Smooth muscle cell (in vitro differentiated cells): ENCODE data around the gene IDH2. TPM values are rescaled to one million over a fixed set of nuclear protein-coding genes. Genes with fewer than 3 reads are reported as not detected.
"Not testable (repeated sequence)": the region's sequence is repeated elsewhere in the genome, so short reads cannot be mapped to it uniquely, and the experiment has no call there.

Source experiments
- DNase-seq: peaks from one replicate; lab custom pipeline; 2025; ENCODE audit not compliant: unreplicated experiment; lab: John Stamatoyannopoulos, UW
- H2AFZ ChIP-seq: fragments of 200-600 bp; sonication (generic); 2 replicates; pipeline ENCODE4 v1.6.0; 2016; ENCODE audit warnings: antibody characterized with exemption, low read depth, mild to moderate bottlenecking
- H3F3A ChIP-seq: fragments of 200-600 bp; sonication (generic); 2 replicates; pipeline ENCODE4 v1.6.0; 2017; ENCODE audit warnings: antibody characterized with exemption, low read depth
- H3K27ac ChIP-seq: fragments of 200-600 bp; sonication (generic); 2 replicates; pipeline ENCODE4 v1.5.1; 2016; ENCODE audit warnings: low read depth, mild to moderate bottlenecking
- H3K27me3 ChIP-seq: fragments of 200-600 bp; sonication (generic); 2 replicates; pipeline ENCODE4 v1.6.1; 2016; ENCODE audit warnings: low read depth, mild to moderate bottlenecking
- H3K36me3 ChIP-seq: fragments of 200-600 bp; sonication (generic); 2 replicates; pipeline ENCODE4 v1.5.1; 2016; ENCODE audit warnings: low read depth
- H3K4me1 ChIP-seq: fragments of 200-600 bp; sonication (generic); 2 replicates; pipeline ENCODE4 v1.5.1; 2016; ENCODE audit warnings: low read depth
- H3K4me2 ChIP-seq: fragments of 200-600 bp; sonication (generic); 2 replicates; pipeline ENCODE4 v1.6.0; 2016; ENCODE audit warnings: mild to moderate bottlenecking
- H3K4me3 ChIP-seq: fragments of 200-600 bp; sonication (generic); 2 replicates; pipeline ENCODE4 v1.5.1; 2016; ENCODE audit warnings: mild to moderate bottlenecking
- H3K79me2 ChIP-seq: fragments of 200-600 bp; sonication (generic); 2 replicates; pipeline ENCODE4 v1.6.0; 2016; ENCODE audit warnings: low read depth, mild to moderate bottlenecking
- H3K9ac ChIP-seq: fragments of 200-600 bp; sonication (generic); 2 replicates; pipeline ENCODE4 v1.6.0; 2016; ENCODE audit warnings: low read depth
- H3K9me3 ChIP-seq: fragments of 200-600 bp; sonication (generic); replicated peaks from 2 replicates; pipeline ENCODE4 v1.5.1; 2016; ENCODE audit warnings: low read depth
- H4K20me1 ChIP-seq: fragments of 200-600 bp; sonication (generic); 2 replicates; pipeline ENCODE4 v1.6.0; 2016; ENCODE audit warnings: low read depth
- WGBS: methylation state at CpG from one replicate; pipeline ENCODE4 v1.1.7; 2016; ENCODE audit warnings: low lambda C conversion rate; 5-methylcytosine and 5-hydroxymethylcytosine counted together
- polyA plus RNA-seq: library from polyadenylated mRNA; unstranded; fragments of >200 nt; fragmentation: Nextera tagmentation; extraction: Ambion mirVana; gene quantifications from 2 replicates; pipeline ENCODE4 v1.2.1, GENCODE V29; 2016
- total RNA-seq: library from RNA; depleted of rRNA; stranded (reverse); fragments of >200 nt; gene quantifications from 2 replicates; pipeline ENCODE4 v1.2.3, GENCODE V29; 2014
- TF ChIP-seq, protein P1 (sequence below): fragments of 200-600 bp; sonication (generic); IDR thresholded peaks from 2 replicates; pipeline ENCODE4 v1.5.1; 2017; ENCODE audit warnings: borderline replicate concordance, mild to moderate bottlenecking, antibody characterized with exemption; ENCODE audit not compliant: insufficient read depth, poor library complexity, severe bottlenecking

Gene IDH2
- total RNA-seq: 67.9 and 82.9 TPM in 2 replicates
- 265 and 278 TPM in 2 replicates for polyA plus RNA-seq

DNA sequence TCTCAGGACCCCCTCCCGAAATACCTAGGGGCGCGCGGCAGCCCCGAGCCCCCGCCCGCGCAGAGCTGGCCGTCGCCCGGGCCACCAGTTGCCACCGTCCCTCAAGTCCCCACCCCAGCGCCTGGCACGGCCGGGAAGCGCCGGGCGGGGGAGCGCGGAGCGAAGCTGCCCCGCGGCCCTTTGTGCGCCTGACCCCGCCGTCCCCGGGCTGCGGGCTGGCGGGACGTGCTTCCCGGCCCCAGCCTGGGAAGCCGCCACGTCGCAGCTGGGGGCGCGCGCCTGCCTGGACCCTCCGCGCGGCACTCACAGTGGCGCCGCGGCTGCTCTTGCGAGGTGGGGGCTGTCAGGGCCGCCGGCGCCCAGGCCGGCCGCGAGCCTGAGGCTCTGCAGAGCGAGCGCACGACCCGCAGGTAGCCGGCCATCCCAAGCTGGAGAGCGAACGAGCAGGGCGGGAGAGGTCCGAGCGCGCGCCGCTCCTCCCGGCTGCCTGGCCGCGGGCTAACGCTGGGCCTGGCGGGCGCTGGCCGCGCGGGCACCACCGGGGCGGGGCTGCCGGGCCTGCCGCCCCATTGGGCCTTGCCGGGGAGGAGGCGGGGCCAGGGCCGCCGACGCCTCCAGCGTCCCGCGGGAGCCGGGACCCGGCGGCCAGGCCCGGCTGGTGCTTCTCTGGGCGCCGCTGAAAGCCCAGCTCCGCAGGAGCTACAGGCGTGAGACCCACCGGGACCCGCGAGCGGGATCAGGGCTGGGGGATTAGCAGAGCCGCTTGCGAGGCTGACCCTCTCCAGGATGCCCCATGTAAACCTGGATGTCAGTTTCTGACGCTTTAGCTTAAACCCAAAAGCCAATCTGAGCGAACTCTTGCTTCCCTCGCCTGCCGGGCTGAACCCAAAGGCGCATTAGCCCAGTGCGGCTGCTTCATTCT, at the start of gene IDH2:
Gene IDH2 (minus strand): TSS at position 500 of the 922 bp plus-strand sequence. CDS start 78 bp downstream, at position 422.
- Histone ChIP-seq H3K4me1 (peaks cover 22% of the 10 kb centered on the region), H3K36me3 (no peaks in the 10 kb centered on the region), H3K79me2 (peaks cover 37% of the 10 kb centered on the region), H3K9ac (peak within 1 kb of the TSS; percentile 92), H3K27ac (peak within 1 kb of the TSS; percentile 72), H3K9me3 (no peaks in the 10 kb centered on the region), H2AFZ (peak within 1 kb of the TSS; percentile 83), H3K27me3 (no peaks in the 10 kb centered on the region), H3K4me2 (peak within 1 kb of the TSS; percentile 99), H4K20me1 (peaks cover 33% of the 10 kb centered on the region), H3K4me3 (peak within 1 kb of the TSS; percentile 97), H3F3A (peaks cover 11% of the 10 kb centered on the region)
- TF ChIP-seq, protein P1, sequence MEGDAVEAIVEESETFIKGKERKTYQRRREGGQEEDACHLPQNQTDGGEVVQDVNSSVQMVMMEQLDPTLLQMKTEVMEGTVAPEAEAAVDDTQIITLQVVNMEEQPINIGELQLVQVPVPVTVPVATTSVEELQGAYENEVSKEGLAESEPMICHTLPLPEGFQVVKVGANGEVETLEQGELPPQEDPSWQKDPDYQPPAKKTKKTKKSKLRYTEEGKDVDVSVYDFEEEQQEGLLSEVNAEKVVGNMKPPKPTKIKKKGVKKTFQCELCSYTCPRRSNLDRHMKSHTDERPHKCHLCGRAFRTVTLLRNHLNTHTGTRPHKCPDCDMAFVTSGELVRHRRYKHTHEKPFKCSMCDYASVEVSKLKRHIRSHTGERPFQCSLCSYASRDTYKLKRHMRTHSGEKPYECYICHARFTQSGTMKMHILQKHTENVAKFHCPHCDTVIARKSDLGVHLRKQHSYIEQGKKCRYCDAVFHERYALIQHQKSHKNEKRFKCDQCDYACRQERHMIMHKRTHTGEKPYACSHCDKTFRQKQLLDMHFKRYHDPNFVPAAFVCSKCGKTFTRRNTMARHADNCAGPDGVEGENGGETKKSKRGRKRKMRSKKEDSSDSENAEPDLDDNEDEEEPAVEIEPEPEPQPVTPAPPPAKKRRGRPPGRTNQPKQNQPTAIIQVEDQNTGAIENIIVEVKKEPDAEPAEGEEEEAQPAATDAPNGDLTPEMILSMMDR: no peak
- peak; percentile 79 for DNase-seq
- 2% methylated on average over 74 of the region's 104 CpGs for WGBS

DNA sequence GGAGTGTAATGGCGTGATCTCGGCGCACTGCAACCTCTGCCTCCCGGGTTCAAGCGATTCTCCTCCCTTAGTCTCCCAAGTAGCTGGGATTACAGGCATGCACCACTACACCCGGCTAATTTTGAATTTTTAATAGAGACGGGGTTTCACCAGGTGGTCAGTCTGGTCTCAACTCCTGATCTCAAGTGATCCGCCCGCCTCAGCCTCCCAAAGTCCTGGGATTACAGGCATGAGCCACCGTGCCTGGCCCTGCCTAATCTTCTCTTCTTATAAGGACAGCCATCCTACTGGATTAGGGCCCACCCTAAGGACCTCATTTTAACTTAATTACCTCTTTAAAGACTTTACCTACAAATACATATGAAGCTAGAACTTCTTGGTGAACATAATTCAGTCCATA, 48.3 kb upstream of the IDH2 start:
- not testable (repeated sequence) for H3K79me2 ChIP-seq, H3K27me3 ChIP-seq, H3K4me1 ChIP-seq, H3K9ac ChIP-seq, H3K9me3 ChIP-seq, H3K36me3 ChIP-seq, DNase-seq, H2AFZ ChIP-seq, H3K4me3 ChIP-seq, H3K4me2 ChIP-seq, H3F3A ChIP-seq, H3K27ac ChIP-seq, H4K20me1 ChIP-seq
- WGBS: 93% methylated on average over 10 of the region's 10 CpGs

DNA sequence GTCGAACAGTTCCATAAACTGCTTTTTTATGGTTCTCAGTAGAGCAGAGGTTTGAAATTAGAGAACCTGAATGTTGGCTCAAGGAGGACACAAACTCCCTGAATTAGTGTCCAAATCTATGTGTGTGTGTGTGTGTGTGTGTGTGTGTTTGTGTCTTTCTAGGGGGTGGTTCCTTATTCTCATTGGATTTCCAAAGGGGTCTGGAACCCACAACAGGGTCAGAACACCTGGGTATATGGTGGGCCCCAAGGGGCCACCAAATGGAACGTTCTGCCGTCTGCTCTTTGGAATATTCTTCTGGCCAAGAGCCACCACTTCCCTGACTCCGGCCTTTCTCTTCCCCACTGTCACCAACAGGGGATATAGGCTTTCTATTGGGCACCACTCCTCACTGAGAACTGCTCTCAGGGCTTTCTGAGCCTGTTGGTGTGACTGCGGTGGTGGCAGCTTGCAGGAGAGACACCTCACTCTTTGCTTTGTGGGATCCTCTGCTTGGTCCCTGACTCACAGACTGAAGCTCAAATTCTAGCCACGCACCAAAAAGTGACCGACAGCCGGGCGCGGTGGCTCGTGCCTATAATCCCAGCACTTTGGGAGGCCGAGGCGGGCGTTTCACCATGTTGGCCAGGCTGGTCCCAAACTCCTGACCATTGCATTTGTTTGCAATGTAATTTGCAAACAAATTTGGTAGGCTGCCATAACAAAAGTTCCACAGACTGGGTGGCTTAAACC, 47.5 kb upstream of the IDH2 start:
- peak overlapping the region; percentile 67 for H3K4me2 ChIP-seq
- no peaks in the 10 kb centered on the region for H3K9me3 ChIP-seq
- H3F3A ChIP-seq: no peaks in the 10 kb centered on the region
- H3K4me3 ChIP-seq: no peak overlapping the region
- H3K9ac ChIP-seq: no peak overlapping the region
- H3K36me3 ChIP-seq: no peaks in the 10 kb centered on the region
- no peaks in the 10 kb centered on the region for H4K20me1 ChIP-seq
- peak overlapping the region; percentile 92 for H2AFZ ChIP-seq
- no peaks in the 10 kb centered on the region for H3K4me1 ChIP-seq
- DNase-seq: no peak
- 93% methylated on average over 14 of the region's 14 CpGs for WGBS
- TF ChIP-seq, protein P1: no peak
- peak overlapping the region; percentile 20 for H3K27ac ChIP-seq
- no peaks in the 10 kb centered on the region for H3K27me3 ChIP-seq
- H3K79me2 ChIP-seq: no peaks in the 10 kb centered on the region

DNA sequence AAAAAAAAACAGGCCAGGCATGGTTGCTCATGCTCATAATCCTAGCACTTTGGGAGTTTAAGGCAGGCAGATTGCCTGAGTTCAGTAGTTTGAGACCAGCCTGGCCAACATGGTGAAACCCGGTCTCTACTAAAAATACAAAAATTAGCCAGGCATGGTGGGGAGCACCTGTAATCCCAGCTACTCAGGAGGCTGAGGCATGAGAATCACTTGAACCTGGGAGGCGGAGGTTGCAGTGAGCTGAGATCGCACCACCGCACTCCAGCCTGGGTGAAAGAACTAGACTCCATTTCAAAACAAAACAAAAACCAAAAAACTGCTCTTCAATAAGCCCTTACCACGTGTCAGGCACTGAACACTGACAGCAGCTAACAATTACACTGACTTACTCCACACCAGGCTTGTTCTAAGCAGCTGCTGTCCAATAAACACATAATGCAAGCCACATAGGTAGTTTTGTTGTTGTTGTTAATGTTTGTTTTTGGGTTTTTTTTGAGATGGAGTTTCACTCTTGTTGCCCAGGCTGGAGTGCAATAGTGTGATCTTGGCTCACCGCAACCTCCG, 44.0 kb upstream of the IDH2 start:
- not testable (repeated sequence) for H3K9me3 ChIP-seq, H3K79me2 ChIP-seq
- WGBS: 93% methylated on average over 7 of the region's 7 CpGs

More for the DNA sequence above, 44.0 kb upstream of the IDH2 start:
- H3K4me1 ChIP-seq, H2AFZ ChIP-seq, H3K27me3 ChIP-seq, DNase-seq, H3K4me3 ChIP-seq, H3K9ac ChIP-seq, H3K36me3 ChIP-seq, H3F3A ChIP-seq, H3K4me2 ChIP-seq, H3K27ac ChIP-seq, H4K20me1 ChIP-seq: not testable (repeated sequence)
